Posterior cingulate gyrus (tissue), 11 donors: ENCODE data around the gene PIK3AP1.
"Not testable (repeated sequence)": the region's sequence is repeated elsewhere in the genome, so short reads cannot be mapped to it uniquely, and the experiment has no call there.

Experiments used
- DNase-seq, 10 donors: peaks; one replicate each; pipeline versions ENCODE4 v3.0.0 to v3.0.0-alpha.2; 2020 to 2021; ENCODE audit warnings: mixed read lengths in 3 of 10
- intact Hi-C: fragments of 100-400 bp; cut with DNase I; formaldehyde crosslinking; loops from one replicate; pipeline ENCODE4 v1.15.1; 2023

The PIK3AP1 gene

GRCh38 chr10:96737307-96737902 is 17.1 kb upstream of the PIK3AP1 start:
- DNase-seq, intact Hi-C loops: not testable (repeated sequence)

DNA sequence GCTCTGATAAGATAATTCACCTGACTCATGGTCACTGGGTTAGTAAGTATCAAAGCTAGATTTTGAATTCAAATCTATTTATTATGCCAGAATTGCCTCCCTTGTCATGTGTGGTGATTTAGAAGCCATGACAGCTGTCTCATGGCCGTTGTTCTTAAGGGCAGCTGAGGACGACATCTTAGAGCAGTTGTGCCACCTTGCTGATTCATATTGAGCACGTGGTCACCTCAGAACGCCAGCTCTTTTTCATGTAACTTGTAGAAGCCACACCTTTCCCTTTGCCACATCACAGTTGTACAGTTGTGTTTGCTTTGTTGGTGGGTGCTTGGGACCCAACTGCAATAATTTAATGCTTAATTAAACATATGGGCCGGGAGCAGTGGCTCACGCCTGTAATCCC is 4.3 kb upstream of the PIK3AP1 start:
- no peak for DNase-seq
- intact Hi-C loops: no loop called here

GRCh38 chr10:96721207-96721572 is 876 bp upstream of the PIK3AP1 start:
- intact Hi-C loops: no loop called here
- DNase-seq: no peak

DNA sequence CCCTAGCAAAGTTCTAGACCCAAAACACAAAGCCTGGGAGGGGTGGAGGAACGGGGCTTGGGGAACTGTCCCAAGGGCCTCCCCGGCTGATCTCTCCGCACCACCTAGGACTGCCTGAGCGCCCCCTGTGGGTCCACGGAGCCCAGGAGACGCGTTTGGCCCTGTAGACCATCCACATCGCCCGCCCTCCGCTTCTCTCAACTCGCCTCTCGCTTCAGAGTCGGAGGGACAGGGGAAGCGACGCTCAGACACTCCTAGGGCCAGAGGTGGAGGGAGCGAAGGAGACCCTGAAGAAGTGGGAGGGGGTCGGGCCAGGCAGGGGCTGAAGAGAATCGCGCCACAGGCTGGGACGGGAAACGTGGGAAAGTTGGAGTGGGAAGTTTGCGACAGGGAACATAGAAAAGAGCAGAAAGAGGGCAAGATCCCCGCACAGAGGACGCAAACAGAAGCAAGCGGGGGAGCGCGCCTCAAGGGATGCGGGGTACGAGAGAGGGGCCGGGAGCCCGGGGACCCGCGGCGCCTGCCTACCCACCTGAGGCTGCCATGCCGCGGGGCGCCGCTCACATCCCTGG is 378 bp downstream of the PIK3AP1 start:
- intact Hi-C loops: no loop called here
- peak in 5 of 10 donors; percentile 15 to 81 (median 27) for DNase-seq

- intact Hi-C loops: no loop called here
- no peak for DNase-seq
Measured at GRCh38 chr10:96719200-96719599, 1.1 kb downstream of the PIK3AP1 start.

DNA sequence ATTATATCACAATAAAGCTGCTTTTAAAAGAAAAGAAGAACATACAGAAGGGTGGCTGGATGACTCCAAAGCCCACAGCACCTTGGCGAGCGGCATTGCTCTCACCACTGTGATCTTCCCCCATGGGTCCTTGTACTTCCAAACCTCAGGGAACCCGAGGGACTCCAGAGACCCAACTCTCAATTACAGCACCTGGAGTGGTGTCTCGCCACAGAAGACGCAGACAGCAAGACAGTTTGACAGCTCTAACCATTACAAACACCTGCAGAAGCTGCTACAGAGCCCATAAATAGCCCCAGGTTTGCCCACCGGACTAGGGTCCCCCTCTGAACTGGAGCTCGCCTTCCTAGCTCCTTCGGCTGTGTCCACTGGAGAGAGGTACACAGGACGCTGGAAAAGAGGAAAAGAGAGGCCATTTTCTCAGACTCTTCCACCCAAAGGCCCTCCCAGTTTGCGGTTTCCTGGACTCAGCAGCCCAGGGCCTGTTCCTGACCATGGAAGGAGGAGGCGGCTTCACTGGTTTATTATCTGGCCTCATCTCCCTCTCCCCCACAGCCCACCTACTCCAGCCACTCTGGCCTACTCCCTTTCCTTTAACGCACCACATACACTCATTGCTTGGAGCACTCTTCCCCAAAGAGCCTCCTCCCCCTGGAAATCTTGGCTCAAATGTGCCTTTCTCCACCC is 1.9 kb downstream of the PIK3AP1 start:
- intact Hi-C loops: no loop called here
- no peak for DNase-seq

GRCh38 chr10:96716390-96716789 is 3.9 kb downstream of the PIK3AP1 start:
- no peak for DNase-seq
- intact Hi-C loops: no loop called here

- intact Hi-C loops: no loop called here
- DNase-seq: no peak
Measured at GRCh38 chr10:96714746-96715255, 5.5 kb downstream of the PIK3AP1 start.

DNA sequence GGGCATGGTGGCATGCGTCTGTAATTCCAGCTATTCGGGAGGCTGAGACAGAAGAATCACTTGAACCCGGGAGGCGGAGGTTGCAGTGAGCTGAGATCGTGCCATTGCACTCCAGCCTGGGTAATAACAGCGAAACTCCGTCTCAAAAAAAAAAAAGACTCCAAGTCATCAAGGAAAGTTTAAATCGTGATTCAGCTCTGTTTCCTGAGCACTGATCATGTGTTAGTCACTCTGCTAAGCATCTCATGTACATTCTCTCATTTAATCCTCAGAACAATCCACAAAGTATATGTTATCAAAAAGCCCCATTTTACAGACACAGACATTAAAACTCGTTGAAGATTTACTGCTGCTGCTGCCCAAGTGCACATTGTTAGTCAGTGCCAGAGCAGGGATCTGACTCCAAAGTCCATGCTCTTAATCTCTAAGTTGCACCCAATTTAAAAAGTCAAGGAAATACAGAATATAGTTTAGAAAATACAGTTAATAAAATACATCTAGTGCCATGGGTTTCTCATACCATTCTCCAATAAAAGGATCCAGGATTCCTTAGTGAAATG is 6.2 kb downstream of the PIK3AP1 start:
- intact Hi-C loops: no loop called here
- DNase-seq: no peak

DNA sequence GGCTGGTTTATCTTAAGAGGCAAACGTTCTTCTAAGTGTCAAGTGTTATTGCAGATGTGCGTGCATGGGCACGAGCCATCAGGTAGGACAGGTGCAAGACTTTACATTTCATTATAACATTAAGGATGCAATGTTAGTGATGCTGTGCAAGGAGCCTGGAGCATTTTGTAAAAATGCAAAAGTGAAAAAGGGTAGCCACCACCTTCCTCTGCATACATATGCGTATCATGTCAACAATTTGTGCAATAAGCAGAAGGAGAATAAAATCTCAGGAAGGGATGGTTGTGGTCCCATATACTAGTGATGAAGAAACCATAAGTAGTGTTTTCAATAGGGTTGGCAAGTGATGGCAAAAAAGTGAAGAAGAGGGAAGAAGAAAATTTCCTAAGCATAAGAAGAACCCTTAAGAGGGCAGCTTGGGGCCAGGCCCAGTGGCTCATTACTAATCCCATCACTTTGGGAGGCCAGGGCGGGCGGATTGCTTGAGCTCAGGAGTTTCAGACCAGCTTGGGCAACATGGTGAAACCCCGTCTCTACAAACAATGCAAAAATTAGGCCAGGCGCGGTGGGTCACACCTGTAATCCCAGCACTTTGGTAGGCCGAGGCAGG is 7.5 kb downstream of the PIK3AP1 start:
- intact Hi-C loops: no loop called here
- no peak for DNase-seq

- no peak for DNase-seq
- intact Hi-C loops: no loop called here
Measured at GRCh38 chr10:96711048-96711728, 9.1 kb downstream of the PIK3AP1 start.

GRCh38 chr10:96709525-96709924 is 10.8 kb downstream of the PIK3AP1 start:
- peak in 1 of 10 donors; percentile 67 for DNase-seq
- intact Hi-C loops: no loop called here

- intact Hi-C loops: no loop called here
- DNase-seq: no peak
Measured at GRCh38 chr10:96708996-96709395, 11.3 kb downstream of the PIK3AP1 start.

DNA sequence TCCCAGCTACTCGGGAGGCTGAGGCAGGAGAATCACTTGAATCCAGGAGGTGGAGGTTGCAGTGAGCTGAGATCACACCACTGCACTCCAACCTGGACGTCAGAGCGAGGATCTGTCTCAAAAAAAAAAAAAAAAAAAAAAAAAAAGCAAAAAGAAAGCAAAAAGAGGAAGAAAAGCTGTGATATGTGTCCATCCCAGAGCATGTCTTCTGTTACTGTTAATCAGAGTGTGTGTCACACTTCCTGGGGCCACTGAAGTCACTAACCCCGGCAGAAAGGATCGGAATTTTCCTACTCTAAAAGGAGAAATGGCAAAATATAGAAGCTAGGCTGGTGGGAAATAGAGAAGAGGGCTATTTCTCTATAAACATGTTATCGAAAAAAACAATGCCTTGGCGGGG is 11.9 kb downstream of the PIK3AP1 start:
- no peak for DNase-seq
- intact Hi-C loops: no loop called here

DNA sequence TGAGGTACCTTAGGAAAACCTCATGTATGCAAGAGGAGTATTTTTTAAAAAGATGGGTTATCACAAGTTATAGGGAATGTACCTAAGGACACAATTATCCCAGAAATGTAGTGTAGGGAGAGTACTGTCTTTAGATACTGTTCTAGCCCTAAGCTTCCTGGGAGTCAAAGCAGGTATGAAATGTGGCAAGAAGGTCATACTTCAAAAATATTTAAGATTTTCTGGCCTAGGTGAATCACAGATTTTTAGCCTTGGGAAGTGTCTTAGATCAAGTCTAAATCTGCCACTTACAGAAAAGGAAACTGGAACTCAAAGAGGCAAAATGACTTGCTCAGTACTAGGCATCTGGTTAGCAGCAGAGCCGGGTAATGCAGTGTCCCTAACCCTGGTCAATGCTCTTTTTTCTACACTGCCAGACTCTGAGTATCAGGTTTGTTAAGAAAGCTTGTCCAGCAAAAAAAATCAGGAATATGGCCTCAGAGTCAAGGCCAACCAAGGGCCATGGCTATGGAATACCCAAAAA is 13.9 kb downstream of the PIK3AP1 start:
- intact Hi-C loops: no loop called here
- DNase-seq: no peak

DNA sequence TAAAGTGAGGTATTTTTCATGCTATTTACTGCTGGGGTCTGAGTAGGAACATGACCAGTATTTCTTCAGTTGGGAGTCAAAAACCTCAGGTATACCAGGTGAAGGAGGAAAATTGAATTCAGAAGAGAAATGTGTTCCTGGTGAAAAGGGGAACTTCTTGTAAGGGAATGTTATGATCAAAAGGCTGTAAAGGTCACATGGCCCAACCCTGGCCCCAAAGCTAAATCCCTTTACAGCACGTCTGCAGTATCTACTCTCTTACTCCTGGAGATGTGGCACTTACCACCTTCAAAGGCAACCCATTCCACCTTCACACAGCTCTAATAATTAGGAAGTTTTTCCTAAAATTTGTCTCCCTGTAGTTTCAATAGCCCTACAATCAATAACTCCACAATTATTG is 15.2 kb downstream of the PIK3AP1 start:
- intact Hi-C loops: no loop called here
- no peak for DNase-seq

DNA sequence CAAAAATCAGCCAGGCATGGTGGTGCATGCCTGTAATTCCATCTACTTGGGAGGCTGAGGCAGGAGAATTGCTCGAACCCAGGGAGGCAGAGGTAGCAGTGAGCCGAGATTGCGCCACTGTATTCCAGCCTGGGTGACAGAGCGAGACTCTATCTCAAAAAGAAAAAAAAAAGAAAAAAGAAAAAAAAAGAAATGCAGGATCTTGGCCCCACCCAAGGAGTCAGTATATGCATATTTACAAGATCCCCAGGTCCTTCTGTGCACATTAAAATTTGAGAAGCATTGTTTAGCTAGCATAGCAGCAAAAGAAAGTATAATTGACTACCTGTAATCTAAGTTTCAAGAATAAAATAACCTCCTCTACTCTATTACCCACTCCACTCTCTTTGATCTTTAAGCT is 15.8 kb downstream of the PIK3AP1 start:
- intact Hi-C loops: no loop called here
- no peak for DNase-seq

DNA sequence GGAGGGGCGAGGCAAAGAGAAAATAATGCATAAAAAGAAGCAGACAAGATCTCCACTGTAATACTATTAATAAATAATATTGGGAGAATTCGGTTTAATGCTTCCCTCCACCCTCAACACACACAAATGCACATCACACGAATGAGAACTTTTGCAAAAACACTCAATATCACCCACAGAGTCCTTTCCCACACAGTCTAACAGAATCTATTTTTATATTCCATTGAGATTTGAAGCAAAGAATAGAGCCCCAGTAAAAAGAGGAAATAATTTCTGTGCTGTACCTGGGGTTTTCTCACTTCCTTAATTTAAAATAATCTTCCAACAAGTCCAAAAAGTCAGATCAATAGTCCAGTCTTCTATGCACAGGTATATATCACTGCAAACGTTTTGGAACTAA is 17.0 kb downstream of the PIK3AP1 start:
- DNase-seq: no peak
- intact Hi-C loops: no loop called here

- intact Hi-C loops: no loop called here
- DNase-seq: no peak
Measured at GRCh38 chr10:96701265-96701664, 19.0 kb downstream of the PIK3AP1 start.

DNA sequence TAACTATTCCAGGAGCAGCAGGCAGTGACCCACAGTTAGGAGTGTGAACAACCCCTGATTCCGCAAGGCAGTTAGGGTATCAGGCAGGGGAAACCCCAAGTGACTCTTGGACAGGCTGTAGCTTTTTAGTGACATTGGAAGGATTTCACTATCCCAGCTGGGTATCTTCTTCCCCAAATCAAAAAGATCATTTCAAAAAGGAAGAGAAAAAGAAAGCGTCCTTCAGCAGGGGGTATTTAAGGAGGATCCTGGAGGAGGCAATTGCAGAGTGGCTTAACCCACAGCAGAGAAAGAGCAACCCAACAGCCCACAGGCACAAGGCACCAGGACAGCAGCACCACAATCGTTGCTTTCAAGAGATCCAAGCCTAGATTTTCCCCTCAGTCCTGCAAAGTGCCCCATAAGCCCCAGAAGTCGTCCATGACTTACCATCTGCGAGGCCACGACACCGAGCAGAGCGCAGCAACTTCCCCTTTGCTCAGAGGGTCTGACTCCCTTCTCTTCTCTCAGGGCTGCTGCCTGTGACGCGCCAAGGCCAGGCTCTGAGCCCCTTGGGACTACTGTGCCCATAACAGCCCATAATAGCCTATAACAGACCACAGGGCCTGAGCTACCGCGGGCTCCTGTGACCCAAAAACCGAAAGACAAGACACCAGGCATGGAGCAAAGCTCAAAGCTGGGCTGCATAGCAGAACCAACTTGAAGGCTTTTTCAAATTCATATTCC is 19.8 kb downstream of the PIK3AP1 start:
- peak in 1 of 10 donors; percentile 79 for DNase-seq
- intact Hi-C loops: no loop called here
